ENCODE results near the gene LCN1. TPM values are rescaled to one million over a fixed set of nuclear protein-coding genes. Genes with fewer than 3 reads are reported as not detected.
A peak's percentile ranks its signal among the peaks of the same experiment; 100 is the strongest.

The LCN1 gene
- total RNA-seq = not detected in 2 replicates

DNA sequence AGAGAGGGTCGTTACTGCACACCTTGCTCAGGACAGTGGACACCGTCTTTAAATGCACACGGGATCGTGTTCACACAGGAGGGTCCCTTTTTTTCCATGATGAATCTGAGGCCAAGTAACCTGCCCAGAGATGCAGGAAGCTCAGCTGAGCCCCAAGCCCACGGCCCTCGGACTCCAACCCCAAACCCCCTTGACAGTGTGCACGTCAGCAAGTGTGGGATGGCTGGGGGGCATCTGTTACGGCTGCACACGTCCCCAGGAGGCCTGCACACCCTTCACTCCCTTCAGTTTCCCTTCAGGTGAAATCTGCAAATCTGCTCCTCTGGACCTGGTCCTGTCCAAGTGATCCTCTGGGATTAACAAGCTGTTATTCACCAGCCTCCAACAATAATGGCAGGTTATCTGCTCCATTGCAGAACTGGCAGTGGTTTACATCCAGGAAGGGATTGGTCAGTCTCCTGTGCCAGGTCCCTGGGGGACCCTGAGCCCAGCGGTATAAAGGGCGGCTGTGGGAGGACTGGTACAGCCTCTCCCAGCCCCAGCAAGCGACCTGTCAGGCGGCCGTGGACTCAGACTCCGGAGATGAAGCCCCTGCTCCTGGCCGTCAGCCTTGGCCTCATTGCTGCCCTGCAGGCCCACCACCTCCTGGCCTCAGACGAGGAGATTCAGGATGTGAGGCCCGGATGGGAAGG lies at the start of gene LCN1:
LCN1 (plus strand) TSS at position 525 of the 692 bp plus-strand sequence; CDS start at position 583, 58 bp downstream.
- Histone ChIP-seq H3K4me2 (ENCODE audit: insufficient read depth, low read length) (no peak within 1 kb of the TSS), H3K36me3 (ENCODE audit: insufficient read depth, low read length) (no peaks in the 10 kb centered on the region), H4K20me1 (ENCODE audit: insufficient read depth, low read length) (no peaks in the 10 kb centered on the region), H3K27ac (ENCODE audit: low read depth, low read length) (no peak within 1 kb of the TSS), H3K9me3 (ENCODE audit: low read depth, low read length) (no peaks in the 10 kb centered on the region), H3K4me3 (ENCODE audit: insufficient read depth, low read length) (no peak within 1 kb of the TSS), H2AFZ (ENCODE audit: low read length) (no peak within 1 kb of the TSS), H3K79me2 (ENCODE audit: insufficient read depth, low read length) (no peaks in the 10 kb centered on the region), H3K27me3 (ENCODE audit: insufficient read depth, low read length) (no peaks in the 10 kb centered on the region), H3K4me1 (ENCODE audit: insufficient read depth, low read length) (no peaks in the 10 kb centered on the region)
- DNase-seq (ENCODE audit: insufficient read length, low spot score, missing footprints) = peak; percentile 17
- TF ChIP-seq, protein P1, sequence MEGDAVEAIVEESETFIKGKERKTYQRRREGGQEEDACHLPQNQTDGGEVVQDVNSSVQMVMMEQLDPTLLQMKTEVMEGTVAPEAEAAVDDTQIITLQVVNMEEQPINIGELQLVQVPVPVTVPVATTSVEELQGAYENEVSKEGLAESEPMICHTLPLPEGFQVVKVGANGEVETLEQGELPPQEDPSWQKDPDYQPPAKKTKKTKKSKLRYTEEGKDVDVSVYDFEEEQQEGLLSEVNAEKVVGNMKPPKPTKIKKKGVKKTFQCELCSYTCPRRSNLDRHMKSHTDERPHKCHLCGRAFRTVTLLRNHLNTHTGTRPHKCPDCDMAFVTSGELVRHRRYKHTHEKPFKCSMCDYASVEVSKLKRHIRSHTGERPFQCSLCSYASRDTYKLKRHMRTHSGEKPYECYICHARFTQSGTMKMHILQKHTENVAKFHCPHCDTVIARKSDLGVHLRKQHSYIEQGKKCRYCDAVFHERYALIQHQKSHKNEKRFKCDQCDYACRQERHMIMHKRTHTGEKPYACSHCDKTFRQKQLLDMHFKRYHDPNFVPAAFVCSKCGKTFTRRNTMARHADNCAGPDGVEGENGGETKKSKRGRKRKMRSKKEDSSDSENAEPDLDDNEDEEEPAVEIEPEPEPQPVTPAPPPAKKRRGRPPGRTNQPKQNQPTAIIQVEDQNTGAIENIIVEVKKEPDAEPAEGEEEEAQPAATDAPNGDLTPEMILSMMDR (IDR thresholded peaks at IDR 0.05; ENCODE audit: extremely low read depth, low read depth, low read length) = no peak

DNA sequence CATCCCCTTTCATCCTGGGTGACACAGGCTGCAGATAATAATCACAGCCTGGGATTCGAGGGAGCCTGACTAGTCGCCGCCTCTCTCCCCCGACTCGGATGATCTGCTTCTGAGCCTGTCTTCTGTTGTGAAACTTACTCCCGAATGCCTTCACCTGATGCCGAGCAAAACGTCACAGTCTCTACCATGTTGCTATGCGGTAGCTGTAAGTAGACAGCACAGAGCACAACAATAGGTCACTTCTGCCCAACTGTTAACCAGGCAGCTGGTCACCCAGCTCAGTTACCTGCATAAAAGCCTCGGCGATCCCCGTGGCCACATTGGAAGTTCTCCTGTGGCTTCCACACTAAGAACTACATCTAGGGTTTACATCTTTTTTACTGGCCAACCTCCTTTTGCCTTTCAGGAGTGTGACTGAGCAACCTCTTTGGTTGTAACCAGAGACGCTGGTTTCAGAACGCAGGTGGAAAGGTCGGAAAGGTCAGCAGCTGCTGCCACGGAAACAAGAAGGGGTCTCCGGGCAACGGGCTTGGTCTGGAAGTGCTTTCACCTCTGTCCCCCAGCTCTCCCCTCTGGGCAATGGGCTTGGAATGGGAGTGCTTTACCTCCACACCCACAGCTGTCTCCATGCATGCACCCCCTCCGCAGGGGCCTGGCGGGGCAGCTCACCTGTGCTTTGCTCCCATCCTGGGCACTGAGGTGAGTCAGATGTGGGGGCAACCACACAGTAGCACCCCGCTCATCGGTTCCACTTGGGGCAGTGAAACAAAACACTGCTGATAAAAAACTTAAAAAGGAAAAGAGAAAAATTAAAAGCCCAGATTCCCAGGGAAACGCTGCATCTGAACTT lies 49.2 kb upstream of the LCN1 start:
- H2AFZ ChIP-seq (ENCODE audit: low read length) = no peak overlapping the region
- no peak overlapping the region for H3K4me3 ChIP-seq (ENCODE audit: insufficient read depth, low read length)
- H3K36me3 ChIP-seq (ENCODE audit: insufficient read depth, low read length) = no peaks in the 10 kb centered on the region
- peak; percentile 58 for DNase-seq (ENCODE audit: insufficient read length, low spot score, missing footprints)
- H3K27me3 ChIP-seq (ENCODE audit: insufficient read depth, low read length) = no peaks in the 10 kb centered on the region
- peaks cover 9% of the 10 kb centered on the region for H3K4me1 ChIP-seq (ENCODE audit: insufficient read depth, low read length)
- H3K4me2 ChIP-seq (ENCODE audit: insufficient read depth, low read length) = no peak overlapping the region
- TF ChIP-seq, protein P1 (IDR thresholded peaks at IDR 0.05; ENCODE audit: extremely low read depth, low read depth, low read length) = no peak
- H3K27ac ChIP-seq (ENCODE audit: low read depth, low read length) = no peak overlapping the region
- no peaks in the 10 kb centered on the region for H3K79me2 ChIP-seq (ENCODE audit: insufficient read depth, low read length)
- H4K20me1 ChIP-seq (ENCODE audit: insufficient read depth, low read length) = peaks cover 7% of the 10 kb centered on the region
- no peaks in the 10 kb centered on the region for H3K9me3 ChIP-seq (ENCODE audit: low read depth, low read length)

DNA sequence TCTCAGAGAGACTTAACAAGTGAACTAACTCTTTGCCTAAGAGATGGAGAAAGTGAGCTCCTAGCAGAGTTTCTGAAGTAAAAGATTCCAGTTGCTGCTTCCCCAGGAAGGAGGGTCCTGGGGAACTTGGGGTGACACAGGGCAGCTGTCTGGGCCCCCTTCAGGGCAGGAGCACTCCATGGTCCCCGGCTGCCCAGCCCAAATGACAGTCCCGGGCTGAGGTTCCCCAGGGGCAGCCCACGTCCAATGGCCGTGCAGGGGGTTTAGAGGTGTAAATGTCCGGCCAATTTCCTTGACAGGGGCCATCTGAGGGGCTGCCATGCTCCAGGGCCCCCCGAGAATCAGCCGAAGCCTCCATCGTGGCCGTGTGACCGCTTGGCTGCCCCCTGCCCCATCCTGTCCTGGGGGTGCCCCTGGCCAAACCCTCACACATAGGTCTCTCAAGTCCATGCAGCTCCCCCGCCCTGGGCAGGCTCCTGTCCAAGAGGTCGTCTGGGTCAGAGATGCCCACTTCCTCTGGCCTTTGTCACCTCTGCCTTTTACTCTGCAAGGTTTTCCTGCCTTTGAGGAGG lies 47.2 kb upstream of the LCN1 start:
- no peak overlapping the region for H3K4me2 ChIP-seq (ENCODE audit: insufficient read depth, low read length)
- H3K4me1 ChIP-seq (ENCODE audit: insufficient read depth, low read length) = peaks cover 5% of the 10 kb centered on the region

More for the DNA sequence above, 47.2 kb upstream of the LCN1 start:
- peak; percentile 51 for DNase-seq (ENCODE audit: insufficient read length, low spot score, missing footprints)
- TF ChIP-seq, protein P1 (IDR thresholded peaks at IDR 0.05; ENCODE audit: extremely low read depth, low read depth, low read length) = no peak
- Histone ChIP-seq H3K27me3 (ENCODE audit: insufficient read depth, low read length) (no peaks in the 10 kb centered on the region), H3K27ac (ENCODE audit: low read depth, low read length) (no peak overlapping the region), H2AFZ (ENCODE audit: low read length) (no peak overlapping the region), H3K79me2 (ENCODE audit: insufficient read depth, low read length) (no peaks in the 10 kb centered on the region), H3K36me3 (ENCODE audit: insufficient read depth, low read length) (no peaks in the 10 kb centered on the region), H4K20me1 (ENCODE audit: insufficient read depth, low read length) (peaks cover 9% of the 10 kb centered on the region), H3K9me3 (ENCODE audit: low read depth, low read length) (no peaks in the 10 kb centered on the region), H3K4me3 (ENCODE audit: insufficient read depth, low read length) (no peak overlapping the region)

Data from osteoblast (primary cell).